Activated CD8-positive, alpha-beta T cell treated with anti-CD3 and anti-CD28 coated beads for 36 hours (primary cell): ENCODE data around the gene RPLP1. TPM values are rescaled to one million over a fixed set of nuclear protein-coding genes. Genes with fewer than 3 reads are reported as not detected.
A peak's percentile ranks its signal among the peaks of the same experiment; 100 is the strongest.

ENCODE experiments used
- ATAC-seq: fragments of 200-7000 bp; cut with Tn5 transposase; one replicate; pipeline ENCODE4 v1.10.0; 2021; ENCODE audit warnings: mild to moderate bottlenecking, moderate library complexity
- CTCF ChIA-PET: fragments of 350-600 bp; sonication (Branson Sonifier 250); formaldehyde crosslinking; loops from one replicate; lab custom pipeline; 2021; ENCODE audit warnings: antibody characterized with exemption; lab: Charles Lee
- POLR2A ChIA-PET: fragments of 350-600 bp; sonication (Branson Sonifier 250); formaldehyde crosslinking; loops from one replicate; lab custom pipeline; 2021; ENCODE audit warnings: antibody characterized with exemption; lab: Charles Lee
- DNase-seq: peaks from one replicate; pipeline ENCODE4 v3.0.0-alpha.2; 2020
- H3K27ac Mint-ChIP-seq: one replicate; pipeline ENCODE4 v1.8.0; 2021; ENCODE audit warnings: mild to moderate bottlenecking, mixed read lengths
- H3K27me3 Mint-ChIP-seq: one replicate; pipeline ENCODE4 v1.8.0; 2021; ENCODE audit warnings: mixed read lengths
- H3K36me3 Mint-ChIP-seq: one replicate; pipeline ENCODE4 v1.8.0; 2021; ENCODE audit warnings: low read depth, mixed read lengths
- H3K4me1 Mint-ChIP-seq: one replicate; pipeline ENCODE4 v1.8.0; 2021; ENCODE audit warnings: low read depth, mixed read lengths
- H3K4me3 Mint-ChIP-seq: one replicate; pipeline ENCODE4 v1.8.0; 2021; ENCODE audit warnings: mild to moderate bottlenecking, moderate library complexity, mixed read lengths
- H3K9me3 Mint-ChIP-seq: one replicate; pipeline ENCODE4 v1.8.0; 2021; ENCODE audit warnings: mixed read lengths
- intact Hi-C: fragments of 100-400 bp; cut with micrococcal nuclease; formaldehyde crosslinking; loops from one replicate; pipeline ENCODE4 v1.10.0; 2022
- total RNA-seq, 2 experiments: library from RNA; stranded (reverse); gene quantifications; one replicate each; pipeline ENCODE4 v1.2.3, GENCODE V29; 2021
- TF ChIP-seq, protein P1 (sequence below): fragments of 200-600 bp; IDR thresholded peaks from one replicate; pipeline ENCODE4 v1.8.0; 2022; ENCODE audit warnings: antibody characterized with exemption, mild to moderate bottlenecking

Gene RPLP1
- total RNA-seq, 2 experiments from 2014 or later, result 2,583 to 2,701 TPM

DNA sequence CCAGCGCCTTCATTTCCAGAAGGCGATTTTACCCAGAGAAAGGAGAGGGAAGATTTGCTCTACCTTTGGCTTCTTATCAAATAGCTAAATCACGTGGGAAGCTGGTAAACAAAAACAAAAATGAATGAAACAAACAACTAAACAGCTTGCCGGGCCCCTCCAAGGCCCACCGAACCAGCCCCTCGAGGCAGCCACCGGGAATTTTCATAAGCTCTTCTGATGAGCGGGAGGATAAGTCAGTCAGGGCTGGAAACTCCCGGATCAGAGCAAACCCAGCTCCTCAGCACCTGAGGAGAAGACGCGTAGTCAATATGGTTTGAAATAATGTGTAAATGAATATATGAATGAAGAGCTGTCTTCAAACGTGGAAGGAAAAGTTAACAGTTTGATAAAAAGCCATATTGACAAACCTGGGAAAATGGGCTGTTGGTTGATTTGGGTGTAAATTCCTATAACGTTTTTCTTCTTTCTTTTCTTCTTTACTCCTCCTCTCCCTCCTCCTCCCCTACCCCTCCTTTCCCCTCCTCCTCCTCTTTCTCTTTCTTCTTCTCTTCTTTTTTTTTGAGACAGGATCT lies 10.7 kb downstream of the RPLP1 start:
- Mint-ChIP-seq H3K36me3 (peaks cover 4% of the 10 kb centered on the region), H3K27me3 (no peaks in the 10 kb centered on the region), H3K4me1 (peaks cover 32% of the 10 kb centered on the region), H3K9me3 (no peaks in the 10 kb centered on the region), H3K27ac (peak overlapping the region; percentile 83), H3K4me3 (peak overlapping the region; percentile 79)
- TF ChIP-seq, protein P1, sequence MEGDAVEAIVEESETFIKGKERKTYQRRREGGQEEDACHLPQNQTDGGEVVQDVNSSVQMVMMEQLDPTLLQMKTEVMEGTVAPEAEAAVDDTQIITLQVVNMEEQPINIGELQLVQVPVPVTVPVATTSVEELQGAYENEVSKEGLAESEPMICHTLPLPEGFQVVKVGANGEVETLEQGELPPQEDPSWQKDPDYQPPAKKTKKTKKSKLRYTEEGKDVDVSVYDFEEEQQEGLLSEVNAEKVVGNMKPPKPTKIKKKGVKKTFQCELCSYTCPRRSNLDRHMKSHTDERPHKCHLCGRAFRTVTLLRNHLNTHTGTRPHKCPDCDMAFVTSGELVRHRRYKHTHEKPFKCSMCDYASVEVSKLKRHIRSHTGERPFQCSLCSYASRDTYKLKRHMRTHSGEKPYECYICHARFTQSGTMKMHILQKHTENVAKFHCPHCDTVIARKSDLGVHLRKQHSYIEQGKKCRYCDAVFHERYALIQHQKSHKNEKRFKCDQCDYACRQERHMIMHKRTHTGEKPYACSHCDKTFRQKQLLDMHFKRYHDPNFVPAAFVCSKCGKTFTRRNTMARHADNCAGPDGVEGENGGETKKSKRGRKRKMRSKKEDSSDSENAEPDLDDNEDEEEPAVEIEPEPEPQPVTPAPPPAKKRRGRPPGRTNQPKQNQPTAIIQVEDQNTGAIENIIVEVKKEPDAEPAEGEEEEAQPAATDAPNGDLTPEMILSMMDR, result no peak
- DNase-seq (no peak), ATAC-seq (no peak)
- ChIA-PET POLR2A (interaction anchor here (0.7 to 10.7 kb wide), 7 partner anchors 9 to 635 kb away, joined by 3 to 225 read pairs (median 4); partner anchors contain the start of gene RPLP1), CTCF (interaction anchor here (0.8 to 2.1 kb wide), 12 partner anchors 11 to 635 kb away, joined by 3 to 40 read pairs (median 4); partner anchors contain the start of genes RPLP1 and TLE3)
- intact Hi-C loops, result no loop called here

DNA sequence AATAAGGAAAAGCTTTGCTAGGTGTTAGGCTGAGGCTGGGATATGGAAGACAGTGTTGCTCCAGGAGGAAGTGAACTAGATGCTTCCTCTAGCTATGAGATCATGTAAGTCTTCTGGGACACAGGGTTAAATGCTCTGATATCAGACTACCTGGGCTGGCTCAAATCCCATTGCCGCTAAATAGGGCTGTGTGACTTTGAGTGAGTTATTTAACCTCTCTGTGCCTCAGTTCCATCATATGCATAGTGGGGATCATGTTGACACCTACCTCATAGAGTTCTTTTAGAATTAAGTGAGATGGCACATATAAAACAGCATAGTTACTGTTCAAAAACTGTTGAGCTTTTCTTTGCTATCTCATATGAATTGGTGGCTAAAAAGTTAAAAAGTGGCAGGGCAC lies 12.6 kb downstream of the RPLP1 start:
- H3K27me3 Mint-ChIP-seq, result no peaks in the 10 kb centered on the region
- intact Hi-C loops, result loop anchor here (5.0 kb wide), 2 partner anchors 292 to 632 kb away; partner anchors contain the start of gene TLE3
- H3K4me3 Mint-ChIP-seq, result no peak overlapping the region
- no peak overlapping the region for H3K27ac Mint-ChIP-seq
- no peaks in the 10 kb centered on the region for H3K36me3 Mint-ChIP-seq
- peaks cover 45% of the 10 kb centered on the region for H3K4me1 Mint-ChIP-seq
- POLR2A ChIA-PET, result interaction anchor here (10.7 kb wide), 1 partner anchor 11 kb away, joined by 225 read pairs; the partner anchor contains the start of gene RPLP1
- no peaks in the 10 kb centered on the region for H3K9me3 Mint-ChIP-seq
- no peak for ATAC-seq
- TF ChIP-seq, protein P1, result no peak
- CTCF ChIA-PET, result interaction anchor here (1.0 to 1.9 kb wide), 4 partner anchors 9 to 1023 kb away, joined by 3 to 8 read pairs (median 6); partner anchors contain the start of gene RPLP1
- no peak for DNase-seq

DNA sequence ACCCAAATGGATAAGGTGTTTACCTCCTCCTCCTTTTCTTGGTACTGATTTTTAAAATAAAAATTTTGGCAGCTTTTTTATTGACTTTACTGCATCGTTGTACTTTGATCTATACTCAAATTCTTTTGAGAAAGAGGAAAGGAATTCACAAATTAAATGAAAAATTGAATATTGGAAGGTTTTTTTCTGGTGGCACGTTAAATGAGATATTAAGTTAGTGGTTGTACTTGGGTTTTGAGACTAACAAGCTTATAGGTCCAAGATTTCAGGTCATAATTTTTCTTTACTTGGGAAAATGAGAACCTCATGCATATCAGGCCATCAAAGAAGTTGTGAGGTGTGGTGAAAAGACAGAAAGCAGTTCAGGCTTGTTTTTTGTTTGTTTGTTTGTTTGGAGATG lies 14.1 kb downstream of the RPLP1 start:
- ATAC-seq (no peak), DNase-seq (no peak)
- peaks cover 38% of the 10 kb centered on the region for H3K4me1 Mint-ChIP-seq
- intact Hi-C loops, result loop anchor here (5.0 kb wide), 2 partner anchors 291 to 631 kb away; partner anchors contain the start of gene TLE3
- H3K27ac Mint-ChIP-seq, result no peak overlapping the region
- CTCF ChIA-PET, result interaction anchor here (1.0 to 2.0 kb wide), 8 partner anchors 9 to 67 kb away, joined by 3 to 9 read pairs (median 4); partner anchors contain the start of genes KIF23 and RPLP1
- no peaks in the 10 kb centered on the region for H3K9me3 Mint-ChIP-seq
- no peaks in the 10 kb centered on the region for H3K36me3 Mint-ChIP-seq
- POLR2A ChIA-PET, result interaction anchor here (10.7 kb wide), 1 partner anchor 12 kb away, joined by 225 read pairs; the partner anchor contains the start of gene RPLP1
- H3K27me3 Mint-ChIP-seq, result peaks cover under 1% of the 10 kb centered on the region
- H3K4me3 Mint-ChIP-seq, result no peak overlapping the region
- TF ChIP-seq, protein P1, result no peak

DNA sequence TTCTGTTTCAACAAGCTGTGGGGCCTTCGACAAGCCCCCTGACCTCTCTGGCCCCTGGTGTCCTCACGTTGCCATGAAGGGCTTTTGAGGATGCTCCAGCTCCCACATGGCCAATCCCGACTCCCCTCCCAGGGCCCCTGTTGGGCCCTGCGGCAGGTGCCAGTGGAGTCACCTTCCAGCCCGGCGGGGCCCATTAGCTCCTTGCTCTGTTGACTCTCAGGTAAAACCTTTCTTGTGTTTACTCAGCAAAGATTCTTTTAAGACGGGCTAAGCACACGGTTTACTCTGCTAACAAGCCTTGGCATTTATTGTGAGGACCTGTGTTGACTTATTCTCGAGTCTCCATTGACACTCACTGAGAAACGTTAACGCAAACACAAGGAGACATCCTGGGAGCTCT lies 15.0 kb downstream of the RPLP1 start:
- DNase-seq (no peak), ATAC-seq (no peak)
- Mint-ChIP-seq H3K27ac (peak overlapping the region; percentile 91), H3K9me3 (no peaks in the 10 kb centered on the region), H3K36me3 (no peaks in the 10 kb centered on the region), H3K4me3 (peak overlapping the region; percentile 50), H3K27me3 (peaks cover 3% of the 10 kb centered on the region), H3K4me1 (peaks cover 34% of the 10 kb centered on the region)
- TF ChIP-seq, protein P1, result no peak
- ChIA-PET CTCF (interaction anchor here (1.2 to 2.3 kb wide), 6 partner anchors 9 to 630 kb away, joined by 3 to 11 read pairs (median 6); partner anchors contain the start of genes RPLP1 and TLE3), POLR2A (interaction anchor here (0.8 to 10.7 kb wide), 4 partner anchors 13 to 632 kb away, joined by 3 to 225 read pairs (median 4); partner anchors contain the start of gene RPLP1)
- intact Hi-C loops, result loop anchor here (5.0 kb wide), 2 partner anchors 290 to 630 kb away; partner anchors contain the start of gene TLE3
